Mesothelial cell of epicardium (in vitro differentiated cells): ENCODE measurements around the gene C3. TPM values are rescaled to one million over a fixed set of nuclear protein-coding genes. Genes with fewer than 3 reads are reported as not detected.
"Not testable (repeated sequence)": the region's sequence is repeated elsewhere in the genome, so short reads cannot be mapped to it uniquely, and the experiment has no call there.

Experiments
- DNase-seq, 2 experiments: peaks; one replicate each; pipeline ENCODE4 v3.0.0; 2021; ENCODE audit warnings: low spot score in 2 of 2; ENCODE audit not compliant: unreplicated experiment in 2 of 2
- H3K27ac Mint-ChIP-seq: 2 replicates; pipeline ENCODE4 v1.8.0; 2021; ENCODE audit warnings: mixed read lengths
- H3K27me3 Mint-ChIP-seq: 2 replicates; pipeline ENCODE4 v1.8.0; 2021; ENCODE audit warnings: low read depth, mixed read lengths
- H3K36me3 Mint-ChIP-seq: 2 replicates; pipeline ENCODE4 v1.8.0; 2021; ENCODE audit warnings: mixed read lengths
- H3K4me1 Mint-ChIP-seq: 2 replicates; pipeline ENCODE4 v1.8.0; 2021; ENCODE audit warnings: mixed read lengths
- H3K4me3 Mint-ChIP-seq: 2 replicates; pipeline ENCODE4 v1.8.0; 2021; ENCODE audit warnings: mild to moderate bottlenecking, moderate library complexity, mixed read lengths
- H3K9me3 Mint-ChIP-seq: 2 replicates; pipeline ENCODE4 v1.8.0; 2021; ENCODE audit warnings: mixed read lengths
- CTCF ChIP-seq: fragments of 200-600 bp; sonication (generic); IDR thresholded peaks from one replicate; pipeline ENCODE4 v1.5.0; 2021; ENCODE audit warnings: antibody characterized with exemption; ENCODE audit not compliant: unreplicated experiment
- total RNA-seq: library from RNA; stranded (reverse); gene quantifications from 3 replicates; pipeline ENCODE4 v1.2.1, GENCODE V29; 2021

C3 gene
- total RNA-seq, 1 donor from 2014 or later: 24.5 TPM

GRCh38 chr19:6710273-6711077 is 10.0 kb downstream of the C3 start:
- TF ChIP-seq CTCF: no peak
- no peak overlapping the region for H3K4me3 Mint-ChIP-seq

GRCh38 chr19:6709549-6709948 is 10.9 kb downstream of the C3 start:
- Mint-ChIP-seq H3K27me3 (peaks cover 58% of the 10 kb centered on the region), H3K36me3 (no peaks in the 10 kb centered on the region), H3K4me3 (no peak overlapping the region), H3K4me1 (no peaks in the 10 kb centered on the region), H3K27ac (no peak overlapping the region), H3K9me3 (no peaks in the 10 kb centered on the region)
- no peak for DNase-seq
- no peak for TF ChIP-seq CTCF

More at GRCh38 chr19:6710273-6711077, 10.0 kb downstream of the C3 start:
- Mint-ChIP-seq H3K27ac (no peak overlapping the region), H3K9me3 (no peaks in the 10 kb centered on the region), H3K27me3 (peaks cover 58% of the 10 kb centered on the region), H3K36me3 (no peaks in the 10 kb centered on the region), H3K4me1 (no peaks in the 10 kb centered on the region)
- no peak for DNase-seq

- not testable (repeated sequence) for H3K4me3 Mint-ChIP-seq, H3K9me3 Mint-ChIP-seq, DNase-seq, H3K27ac Mint-ChIP-seq, H3K4me1 Mint-ChIP-seq, H3K36me3 Mint-ChIP-seq
- peaks cover 52% of the 10 kb centered on the region for H3K27me3 Mint-ChIP-seq
These were observed 11.5 kb downstream of the C3 start for GRCh38 chr19:6708913-6709312.

- no peak overlapping the region for H3K27ac Mint-ChIP-seq
- peaks cover 52% of the 10 kb centered on the region for H3K27me3 Mint-ChIP-seq
- no peaks in the 10 kb centered on the region for H3K9me3 Mint-ChIP-seq
- H3K4me1 Mint-ChIP-seq: no peaks in the 10 kb centered on the region
- H3K4me3 Mint-ChIP-seq: no peak overlapping the region
- TF ChIP-seq CTCF: no peak
- DNase-seq: no peak
- H3K36me3 Mint-ChIP-seq: no peaks in the 10 kb centered on the region
These were observed 12.1 kb downstream of the C3 start for GRCh38 chr19:6708346-6708745.

GRCh38 chr19:6707658-6708018 is 12.8 kb downstream of the C3 start:
- DNase-seq: no peak
- no peaks in the 10 kb centered on the region for H3K36me3 Mint-ChIP-seq
- no peaks in the 10 kb centered on the region for H3K9me3 Mint-ChIP-seq
- H3K4me3 Mint-ChIP-seq: no peak overlapping the region
- H3K27me3 Mint-ChIP-seq: peaks cover 49% of the 10 kb centered on the region
- H3K27ac Mint-ChIP-seq: no peak overlapping the region
- no peaks in the 10 kb centered on the region for H3K4me1 Mint-ChIP-seq
- TF ChIP-seq CTCF: no peak

- peaks cover 44% of the 10 kb centered on the region for H3K27me3 Mint-ChIP-seq
- no peaks in the 10 kb centered on the region for H3K36me3 Mint-ChIP-seq
- TF ChIP-seq CTCF: no peak
- H3K9me3 Mint-ChIP-seq: no peaks in the 10 kb centered on the region
- H3K27ac Mint-ChIP-seq: no peak overlapping the region
- DNase-seq: no peak
- H3K4me1 Mint-ChIP-seq: no peaks in the 10 kb centered on the region
- no peak overlapping the region for H3K4me3 Mint-ChIP-seq
These were observed 13.3 kb downstream of the C3 start for GRCh38 chr19:6707011-6707657.
